ENCODE measurements around the gene TACC3.

TACC3 gene

GRCh38 chr4:1762264-1763010 lies 41.1 kb downstream of the TACC3 start:
- no peak for DNase-seq

GRCh38 chr4:1763070-1763549 lies 41.8 kb downstream of the TACC3 start:
- no peak for DNase-seq

GRCh38 chr4:1763550-1764080 lies 42.3 kb downstream of the TACC3 start:
- DNase-seq: no peak

GRCh38 chr4:1764670-1765069 lies 43.3 kb downstream of the TACC3 start:
- no peak for DNase-seq

GRCh38 chr4:1765409-1766072 lies 44.2 kb downstream of the TACC3 start:
- no peak for DNase-seq

- no peak for DNase-seq
These were observed 45.1 kb downstream of the TACC3 start for GRCh38 chr4:1766106-1767060.

- DNase-seq: no peak
These were observed 45.9 kb downstream of the TACC3 start for GRCh38 chr4:1767061-1767769.

GRCh38 chr4:1767770-1768366 lies 46.5 kb downstream of the TACC3 start:
- no peak for DNase-seq

- no peak for DNase-seq
These were observed 47.2 kb downstream of the TACC3 start for GRCh38 chr4:1768367-1769034.

- DNase-seq: no peak
These were observed 48.4 kb downstream of the TACC3 start for GRCh38 chr4:1769692-1770091.

- DNase-seq: no peak
These were observed 48.9 kb downstream of the TACC3 start for GRCh38 chr4:1770245-1770644.

GRCh38 chr4:1770791-1771231 lies 49.5 kb downstream of the TACC3 start:
- no peak for DNase-seq

- no peak for DNase-seq
These were observed 50.4 kb downstream of the TACC3 start for GRCh38 chr4:1771555-1772305.

GRCh38 chr4:1772853-1773538 lies 51.7 kb downstream of the TACC3 start:
- DNase-seq: no peak

GRCh38 chr4:1773754-1774153 lies 52.4 kb downstream of the TACC3 start:
- DNase-seq: no peak

GRCh38 chr4:1775731-1776500 lies 54.6 kb downstream of the TACC3 start:
- no peak for DNase-seq

GRCh38 chr4:1776521-1777161 lies 55.3 kb downstream of the TACC3 start:
- DNase-seq: no peak
